ENCODE data around the gene PCNX2.

The PCNX2 gene

DNA sequence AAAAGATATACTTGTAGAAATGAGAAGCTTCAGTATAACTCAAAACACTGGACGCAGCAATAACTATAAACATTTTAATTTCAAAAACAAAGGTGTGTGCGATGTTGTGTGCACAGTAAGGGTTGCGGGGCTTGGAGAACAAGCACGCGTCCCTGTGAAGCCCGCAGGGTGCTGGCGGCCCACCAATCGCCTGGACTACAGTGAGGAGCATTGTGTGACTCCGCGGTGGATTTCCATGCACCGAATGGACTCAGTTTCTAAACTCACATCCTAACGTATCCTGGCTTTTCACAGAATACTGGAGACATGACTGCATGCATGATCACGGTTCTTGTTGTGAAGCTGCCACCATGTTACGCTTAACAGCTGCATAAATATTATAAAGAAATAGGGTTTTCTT, 312.1 kb downstream of the PCNX2 start:
- H3K9me3 Mint-ChIP-seq = no peaks in the 10 kb centered on the region
- H3K4me1 Mint-ChIP-seq (ENCODE audit: low read depth) = peaks cover 7% of the 10 kb centered on the region
- no peak overlapping the region for H3K27ac Mint-ChIP-seq
- no peaks in the 10 kb centered on the region for H3K27me3 Mint-ChIP-seq
- peaks cover 23% of the 10 kb centered on the region for H3K36me3 Mint-ChIP-seq (ENCODE audit: low read depth)
- no peak overlapping the region for H3K4me3 Mint-ChIP-seq

DNA sequence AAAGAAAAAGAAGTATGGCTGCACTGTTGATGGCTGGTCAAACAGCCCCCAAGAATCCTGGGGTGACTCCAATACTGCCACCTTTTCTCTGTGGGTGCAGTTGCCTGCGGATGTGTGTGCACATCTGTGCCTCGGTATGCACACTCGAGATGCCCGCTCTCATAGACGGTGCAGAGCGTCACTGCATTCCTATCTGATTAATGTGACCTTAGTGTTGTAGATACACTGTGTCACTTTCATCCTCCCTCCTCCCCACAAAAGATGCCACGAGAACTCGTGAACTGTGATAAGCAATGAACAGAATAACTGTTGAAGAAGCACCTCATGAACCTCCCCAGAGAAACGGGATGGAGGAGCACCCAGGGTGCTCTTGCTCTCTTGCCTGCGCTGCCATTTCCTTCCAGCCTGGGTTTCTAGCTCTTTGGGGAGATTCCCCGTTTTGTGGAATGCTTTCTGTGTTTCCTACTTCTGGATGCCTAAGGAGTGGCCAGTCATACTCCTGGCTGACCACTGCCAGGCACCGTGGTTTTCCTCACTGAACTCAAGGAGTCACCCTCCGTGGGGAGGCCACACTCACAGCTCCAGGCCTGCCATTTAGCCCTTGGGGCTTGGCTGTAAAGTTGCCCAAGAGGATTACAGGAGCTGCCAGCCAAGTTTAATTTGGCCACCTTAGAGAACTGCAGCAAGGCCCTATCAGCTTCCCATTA, 313.1 kb downstream of the PCNX2 start:
- peaks cover 16% of the 10 kb centered on the region for H3K4me1 Mint-ChIP-seq (ENCODE audit: low read depth)
- no peak overlapping the region for H3K4me3 Mint-ChIP-seq
- H3K36me3 Mint-ChIP-seq (ENCODE audit: low read depth) = peaks cover 33% of the 10 kb centered on the region
- no peak overlapping the region for H3K27ac Mint-ChIP-seq
- no peaks in the 10 kb centered on the region for H3K27me3 Mint-ChIP-seq
- no peaks in the 10 kb centered on the region for H3K9me3 Mint-ChIP-seq

DNA sequence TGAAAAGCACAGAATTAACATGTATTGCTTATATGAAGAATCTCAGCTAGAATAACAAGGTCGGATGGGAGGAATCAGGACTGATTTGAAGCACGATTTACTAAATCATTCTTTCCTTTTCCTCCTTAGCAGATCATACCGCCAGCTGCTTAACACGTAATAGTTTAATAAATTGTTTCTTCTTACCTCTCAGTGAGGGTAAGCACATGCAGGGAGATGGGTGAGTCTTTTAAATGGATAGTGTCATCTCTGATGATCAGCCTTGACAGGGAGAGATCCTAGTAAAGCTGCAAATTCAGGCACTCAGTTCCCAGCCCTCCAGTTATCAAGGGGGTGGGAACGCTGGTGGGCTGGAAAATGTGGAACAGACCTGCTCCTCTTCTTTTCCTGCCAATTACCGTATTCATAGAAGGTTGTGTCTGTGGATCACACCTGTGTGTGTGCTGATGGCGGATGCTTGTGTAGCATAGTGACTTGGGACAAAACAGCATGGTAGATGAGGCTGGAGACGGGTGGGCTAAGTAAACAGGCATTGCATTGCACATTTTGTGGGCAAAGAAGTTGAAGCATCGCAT, 314.5 kb downstream of the PCNX2 start:
- H3K27ac Mint-ChIP-seq = no peak overlapping the region
- no peak overlapping the region for H3K4me3 Mint-ChIP-seq
- H3K4me1 Mint-ChIP-seq (ENCODE audit: low read depth) = peaks cover 16% of the 10 kb centered on the region
- no peaks in the 10 kb centered on the region for H3K9me3 Mint-ChIP-seq
- peaks cover 44% of the 10 kb centered on the region for H3K36me3 Mint-ChIP-seq (ENCODE audit: low read depth)
- H3K27me3 Mint-ChIP-seq = no peaks in the 10 kb centered on the region

DNA sequence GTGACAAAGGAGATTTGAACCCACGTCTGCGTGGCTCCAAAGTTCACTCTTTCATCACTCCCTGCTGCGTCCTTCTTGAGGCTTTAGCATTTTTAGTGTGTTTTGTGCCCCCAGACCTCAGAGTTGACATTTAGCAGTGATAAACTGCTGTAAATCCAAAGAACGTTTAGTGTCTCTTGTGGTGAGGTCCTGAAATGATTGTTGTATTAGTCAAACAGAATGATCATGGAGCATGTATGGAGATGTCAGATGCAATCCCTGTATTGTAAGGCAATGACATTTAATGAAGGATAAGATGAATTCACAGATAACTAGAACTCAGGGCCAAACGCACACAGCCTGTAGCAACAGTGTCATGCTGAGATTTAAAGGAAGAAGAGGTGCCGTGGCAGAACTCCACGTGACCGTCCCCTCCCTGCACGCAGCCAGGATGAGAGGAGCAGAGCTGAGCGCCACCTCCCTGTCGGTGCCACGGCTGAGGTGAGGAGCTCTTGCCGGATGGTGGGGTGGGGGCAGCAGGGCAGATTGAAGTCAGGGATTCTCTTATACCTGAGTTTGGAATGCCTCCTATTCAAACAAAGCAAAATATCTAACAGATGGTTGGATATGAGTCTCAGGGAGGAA, 315.1 kb downstream of the PCNX2 start:
- Mint-ChIP-seq H3K36me3 (ENCODE audit: low read depth) (peaks cover 48% of the 10 kb centered on the region), H3K9me3 (no peaks in the 10 kb centered on the region), H3K27ac (no peak overlapping the region), H3K4me3 (no peak overlapping the region), H3K4me1 (ENCODE audit: low read depth) (peaks cover 16% of the 10 kb centered on the region), H3K27me3 (no peaks in the 10 kb centered on the region)

DNA sequence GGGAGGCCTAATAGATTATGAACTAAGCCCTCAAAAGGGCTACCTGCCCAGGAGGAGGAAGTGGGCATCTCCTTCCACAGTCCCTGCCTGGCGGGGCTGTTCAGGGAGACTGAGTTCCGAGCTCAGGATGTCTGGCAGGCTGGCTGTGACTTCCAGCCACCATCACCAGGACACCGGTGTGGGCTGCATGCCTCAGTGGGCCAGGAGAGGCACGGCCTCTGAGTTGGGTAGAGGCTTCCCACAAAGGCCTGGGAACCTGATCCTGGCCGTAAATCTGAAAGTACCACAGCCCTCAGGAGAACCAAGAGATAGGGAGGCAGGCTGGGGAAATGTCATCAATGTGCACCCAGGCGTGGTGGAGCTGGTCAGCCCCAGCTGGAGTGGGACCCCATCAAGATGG, 316.0 kb downstream of the PCNX2 start:
- peaks cover 16% of the 10 kb centered on the region for H3K4me1 Mint-ChIP-seq (ENCODE audit: low read depth)
- H3K27ac Mint-ChIP-seq = no peak overlapping the region
- no peaks in the 10 kb centered on the region for H3K9me3 Mint-ChIP-seq
- H3K36me3 Mint-ChIP-seq (ENCODE audit: low read depth) = peaks cover 55% of the 10 kb centered on the region
- no peak overlapping the region for H3K4me3 Mint-ChIP-seq
- H3K27me3 Mint-ChIP-seq = no peaks in the 10 kb centered on the region

DNA sequence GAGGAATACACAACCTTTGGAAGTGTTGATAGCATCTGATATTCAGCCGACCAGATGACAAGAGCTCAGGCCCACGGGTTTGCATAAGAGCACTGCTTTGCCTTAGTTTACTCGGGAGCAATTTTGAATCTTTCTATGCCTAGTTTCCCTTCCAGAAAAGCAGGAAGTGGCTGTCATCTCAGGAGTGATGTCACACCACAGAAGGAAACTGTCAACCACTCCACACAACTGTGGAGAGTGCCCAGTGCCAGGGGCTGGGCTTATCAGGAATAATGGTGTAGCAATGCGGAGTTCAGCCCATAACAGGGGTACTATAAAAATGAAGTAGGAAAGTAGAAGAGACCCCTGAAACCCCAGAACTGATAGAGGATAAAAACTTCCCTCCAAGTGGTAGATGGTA, 316.7 kb downstream of the PCNX2 start:
- no peaks in the 10 kb centered on the region for H3K27me3 Mint-ChIP-seq
- no peak overlapping the region for H3K27ac Mint-ChIP-seq
- H3K4me3 Mint-ChIP-seq = no peak overlapping the region
- peaks cover 6% of the 10 kb centered on the region for H3K9me3 Mint-ChIP-seq
- peaks cover 16% of the 10 kb centered on the region for H3K4me1 Mint-ChIP-seq (ENCODE audit: low read depth)
- H3K36me3 Mint-ChIP-seq (ENCODE audit: low read depth) = peaks cover 62% of the 10 kb centered on the region

DNA sequence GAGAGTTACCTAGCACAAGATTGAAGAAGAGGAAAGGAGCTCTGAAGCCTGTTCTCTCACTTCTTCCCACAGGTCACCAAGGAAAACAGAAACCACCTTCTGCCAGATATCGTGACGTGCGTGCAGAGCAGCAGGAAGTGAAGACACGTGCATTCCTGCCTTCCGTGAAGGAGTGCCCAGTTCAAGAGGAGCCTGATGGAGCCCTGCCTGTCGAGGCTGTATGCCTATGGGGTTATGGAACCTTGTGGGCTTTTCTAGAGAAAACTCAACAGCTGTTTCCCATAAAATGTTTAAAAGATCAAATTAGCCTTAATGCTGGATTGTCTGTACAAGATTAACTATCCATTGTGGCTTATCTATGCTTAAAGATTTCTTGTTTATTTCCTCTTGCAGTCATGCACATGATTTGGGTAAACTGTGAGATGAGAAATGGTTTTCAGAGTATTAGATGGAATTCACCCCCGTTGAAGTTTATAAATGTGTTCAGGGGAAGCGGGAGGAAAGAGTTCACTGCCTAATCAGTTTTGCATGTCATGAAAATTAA, 317.4 kb downstream of the PCNX2 start:
- peaks cover 69% of the 10 kb centered on the region for H3K36me3 Mint-ChIP-seq (ENCODE audit: low read depth)
- H3K27ac Mint-ChIP-seq = peak overlapping the region; percentile 72
- no peak overlapping the region for H3K4me3 Mint-ChIP-seq
- no peaks in the 10 kb centered on the region for H3K27me3 Mint-ChIP-seq
- H3K4me1 Mint-ChIP-seq (ENCODE audit: low read depth) = peaks cover 16% of the 10 kb centered on the region
- peaks cover 12% of the 10 kb centered on the region for H3K9me3 Mint-ChIP-seq

DNA sequence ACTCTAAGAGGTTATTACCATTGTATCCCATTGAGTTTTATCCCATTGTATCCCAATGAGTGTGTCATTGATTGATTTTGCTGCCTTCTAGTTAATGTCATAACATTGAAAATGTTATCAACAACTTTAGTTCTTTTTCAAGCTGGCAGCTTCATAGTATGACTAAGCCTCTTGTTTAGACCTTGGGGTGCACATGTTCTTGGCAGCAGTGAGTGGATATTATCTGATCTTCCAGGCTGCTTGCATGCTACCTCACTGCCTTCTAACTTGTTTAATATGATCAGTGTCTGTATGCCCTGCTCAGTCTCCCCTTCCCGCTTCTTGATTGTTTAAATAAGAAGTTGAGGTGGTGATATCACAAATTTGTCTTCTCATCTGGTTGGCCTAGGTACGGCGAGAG, 320.6 kb downstream of the PCNX2 start:
- Mint-ChIP-seq H3K27ac (no peak overlapping the region), H3K4me1 (ENCODE audit: low read depth) (peaks cover 16% of the 10 kb centered on the region), H3K36me3 (ENCODE audit: low read depth) (peaks cover 81% of the 10 kb centered on the region), H3K4me3 (no peak overlapping the region), H3K27me3 (no peaks in the 10 kb centered on the region), H3K9me3 (peaks cover 25% of the 10 kb centered on the region)

DNA sequence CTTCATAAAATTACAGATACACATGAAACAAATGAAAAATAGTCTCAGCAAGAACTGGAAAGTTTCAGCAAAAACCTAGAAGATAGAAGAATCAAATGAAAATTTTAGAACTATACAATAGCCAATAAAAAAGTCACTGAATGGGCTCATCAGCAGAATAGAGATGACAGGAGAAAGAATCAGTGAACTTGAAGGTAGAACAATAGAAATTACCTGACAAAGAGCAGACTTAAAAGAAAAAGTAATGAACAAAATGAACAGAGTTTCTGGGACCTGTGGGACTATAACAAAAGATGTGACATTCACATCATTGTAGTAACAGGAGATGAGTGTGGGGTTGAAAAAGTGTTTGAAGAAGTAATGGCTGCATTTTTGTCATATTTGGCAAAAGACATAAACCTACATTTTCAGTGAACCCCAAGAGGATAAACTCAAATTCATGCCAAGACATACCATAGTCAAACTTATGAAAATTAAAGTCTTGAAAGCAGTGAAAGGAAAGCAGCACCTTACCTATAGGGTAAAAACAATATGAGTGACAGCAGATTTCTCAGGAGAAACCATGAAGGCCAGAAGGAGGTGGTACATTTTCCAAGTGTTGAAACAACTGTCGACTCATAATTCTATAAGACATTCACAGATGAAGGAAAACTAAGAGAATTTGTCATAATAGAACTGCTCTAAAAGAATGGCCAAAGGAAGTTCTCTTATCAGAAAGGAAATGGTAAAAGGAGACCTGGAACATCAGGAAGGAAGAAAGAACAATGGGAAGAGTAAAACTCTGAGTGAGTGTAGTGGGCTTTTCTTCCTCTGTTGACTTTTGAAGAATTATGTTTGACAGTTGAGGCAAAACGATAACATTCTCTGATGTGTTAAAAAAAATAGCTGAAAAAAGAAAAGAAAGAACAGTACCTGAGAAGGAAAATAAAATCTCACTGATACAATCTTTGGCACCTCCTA, 321.6 kb downstream of the PCNX2 start:
- Mint-ChIP-seq H3K4me3 (no peak overlapping the region), H3K36me3 (ENCODE audit: low read depth) (peaks cover 88% of the 10 kb centered on the region), H3K9me3 (peaks cover 25% of the 10 kb centered on the region), H3K27ac (no peak overlapping the region), H3K27me3 (no peaks in the 10 kb centered on the region), H3K4me1 (ENCODE audit: low read depth) (peaks cover 20% of the 10 kb centered on the region)

DNA sequence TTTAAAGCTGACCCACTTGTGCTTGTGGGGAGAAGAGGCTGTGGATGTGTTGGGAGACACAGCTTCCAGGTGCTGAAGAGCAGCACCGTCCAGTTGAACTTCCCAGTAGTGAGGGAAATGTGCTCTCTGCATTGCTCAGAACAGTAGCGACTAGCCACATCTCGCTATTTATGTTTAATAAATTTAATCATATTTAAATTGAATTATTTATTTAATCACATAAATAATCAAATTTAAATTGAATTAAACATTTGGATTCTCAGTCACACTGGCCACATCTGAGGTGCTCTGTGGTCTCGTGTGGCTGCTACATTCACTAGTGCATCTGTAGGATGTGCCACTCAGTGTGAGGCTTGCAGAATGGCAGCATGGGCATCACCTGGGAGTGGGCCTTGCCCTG, 325.0 kb downstream of the PCNX2 start:
- Mint-ChIP-seq H3K27me3 (no peaks in the 10 kb centered on the region), H3K4me1 (ENCODE audit: low read depth) (peaks cover 14% of the 10 kb centered on the region), H3K4me3 (no peak overlapping the region), H3K9me3 (peaks cover 25% of the 10 kb centered on the region), H3K27ac (no peak overlapping the region), H3K36me3 (ENCODE audit: low read depth) (peaks cover 83% of the 10 kb centered on the region)

DNA sequence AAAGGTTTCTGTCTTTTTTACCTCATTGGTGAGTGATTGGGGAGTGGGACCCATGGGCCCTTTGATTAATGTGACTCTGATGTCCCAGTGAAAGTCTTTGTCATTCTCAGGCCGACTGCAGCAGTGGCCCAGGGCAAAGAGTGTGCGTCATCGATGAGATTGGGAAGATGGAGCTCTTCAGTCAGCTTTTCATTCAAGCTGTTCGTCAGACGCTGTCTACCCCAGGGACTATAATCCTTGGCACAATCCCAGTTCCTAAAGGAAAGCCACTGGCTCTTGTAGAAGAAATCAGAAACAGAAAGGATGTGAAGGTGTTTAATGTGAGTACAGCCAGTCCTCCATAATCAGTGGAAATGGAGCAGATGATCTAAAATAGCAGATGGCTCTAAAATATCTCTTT, 325.7 kb downstream of the PCNX2 start:
- Mint-ChIP-seq H3K36me3 (ENCODE audit: low read depth) (peaks cover 84% of the 10 kb centered on the region), H3K27ac (peak overlapping the region; percentile 68), H3K9me3 (peaks cover 25% of the 10 kb centered on the region), H3K4me3 (no peak overlapping the region), H3K27me3 (no peaks in the 10 kb centered on the region), H3K4me1 (ENCODE audit: low read depth) (peaks cover 21% of the 10 kb centered on the region)

DNA sequence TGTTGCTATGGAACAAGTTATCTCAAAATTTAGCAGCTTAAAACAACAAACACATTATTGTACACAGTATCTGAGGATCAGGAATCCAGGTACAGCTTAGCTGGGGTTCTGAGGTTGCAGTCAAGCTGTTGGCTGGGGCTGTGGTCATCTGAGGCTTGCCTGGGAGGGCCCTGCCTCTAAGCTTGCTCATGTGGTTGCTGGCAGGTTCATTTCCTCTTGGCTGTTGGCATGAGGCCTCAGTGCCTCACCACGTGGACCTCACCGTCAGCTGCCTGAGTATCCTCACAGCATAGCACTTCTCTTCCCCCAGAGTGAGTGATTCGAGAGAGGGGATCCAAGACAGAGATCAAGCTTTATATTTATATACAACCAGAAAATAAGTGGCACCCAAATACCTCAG, 326.6 kb downstream of the PCNX2 start:
- H3K4me3 Mint-ChIP-seq = no peak overlapping the region
- H3K9me3 Mint-ChIP-seq = peaks cover 21% of the 10 kb centered on the region
- H3K4me1 Mint-ChIP-seq (ENCODE audit: low read depth) = peaks cover 25% of the 10 kb centered on the region
- H3K36me3 Mint-ChIP-seq (ENCODE audit: low read depth) = peaks cover 76% of the 10 kb centered on the region
- no peaks in the 10 kb centered on the region for H3K27me3 Mint-ChIP-seq
- peak overlapping the region; percentile 68 for H3K27ac Mint-ChIP-seq

DNA sequence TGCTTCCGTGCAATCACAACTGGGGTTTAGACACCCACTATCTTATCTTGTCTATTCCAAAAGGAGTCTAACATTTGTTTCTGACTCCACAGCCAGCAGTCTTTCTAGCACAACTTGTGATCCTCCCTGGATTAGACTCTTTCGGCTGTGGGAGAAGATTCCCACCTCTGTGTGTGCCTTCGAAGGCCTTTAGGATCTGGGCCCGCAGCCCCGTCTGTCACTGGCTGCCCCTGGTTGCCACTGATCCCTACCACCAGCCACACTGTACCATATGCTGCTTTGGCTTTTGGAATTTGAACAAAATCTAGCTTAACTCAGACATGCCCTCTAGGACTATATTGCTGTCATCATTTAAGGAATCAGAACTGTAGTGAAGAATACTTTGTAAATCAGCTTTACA, 327.1 kb downstream of the PCNX2 start:
- H3K4me3 Mint-ChIP-seq = no peak overlapping the region
- H3K27me3 Mint-ChIP-seq = no peaks in the 10 kb centered on the region
- H3K27ac Mint-ChIP-seq = no peak overlapping the region
- H3K36me3 Mint-ChIP-seq (ENCODE audit: low read depth) = peaks cover 71% of the 10 kb centered on the region
- H3K4me1 Mint-ChIP-seq (ENCODE audit: low read depth) = peaks cover 30% of the 10 kb centered on the region
- peaks cover 15% of the 10 kb centered on the region for H3K9me3 Mint-ChIP-seq

DNA sequence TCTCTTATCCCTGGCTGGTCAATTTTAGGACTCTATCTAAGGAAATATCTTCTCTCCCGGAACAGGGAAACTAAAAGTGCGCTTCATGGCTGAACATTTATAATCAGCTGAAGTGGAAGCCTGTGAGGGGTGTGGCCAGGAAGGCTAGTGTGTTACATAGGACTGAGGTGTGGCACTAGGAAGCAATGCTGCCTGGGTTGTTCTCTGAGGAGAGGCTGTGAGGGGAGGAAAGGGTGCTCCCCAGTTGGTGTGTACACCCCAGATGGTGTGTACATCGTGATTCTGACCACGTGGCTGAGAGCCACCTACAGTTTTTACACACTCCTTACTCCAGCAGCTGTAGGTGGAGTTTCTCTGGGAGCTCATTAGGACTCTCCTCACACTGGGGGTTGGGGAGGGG, 328.9 kb downstream of the PCNX2 start:
- Mint-ChIP-seq H3K4me1 (ENCODE audit: low read depth) (peaks cover 47% of the 10 kb centered on the region), H3K27me3 (no peaks in the 10 kb centered on the region), H3K4me3 (no peak overlapping the region), H3K9me3 (peaks cover 4% of the 10 kb centered on the region), H3K36me3 (ENCODE audit: low read depth) (peaks cover 62% of the 10 kb centered on the region), H3K27ac (no peak overlapping the region)

DNA sequence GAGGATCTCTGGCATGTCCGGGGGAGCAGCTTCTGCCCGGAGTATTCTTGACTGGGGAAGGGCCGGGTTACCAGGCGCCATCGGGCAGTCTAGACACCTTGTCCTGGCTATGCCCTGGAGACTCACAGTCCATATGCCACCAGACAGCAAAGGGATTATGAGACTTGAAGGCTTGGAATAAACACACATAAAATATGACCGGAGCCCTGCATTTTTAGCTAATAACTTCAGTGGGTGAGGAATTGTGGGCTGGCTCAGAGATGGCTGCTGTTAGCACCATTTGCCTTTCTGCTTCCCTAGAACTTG, 329.7 kb downstream of the PCNX2 start:
- no peak overlapping the region for H3K4me3 Mint-ChIP-seq
- H3K27ac Mint-ChIP-seq = no peak overlapping the region
- no peaks in the 10 kb centered on the region for H3K9me3 Mint-ChIP-seq
- no peaks in the 10 kb centered on the region for H3K27me3 Mint-ChIP-seq
- peaks cover 60% of the 10 kb centered on the region for H3K36me3 Mint-ChIP-seq (ENCODE audit: low read depth)
- H3K4me1 Mint-ChIP-seq (ENCODE audit: low read depth) = peaks cover 52% of the 10 kb centered on the region

Measured in stimulated activated naive CD8-positive, alpha-beta T cell treated with anti-CD3 and anti-CD28 coated beads, Interleukin-15, Interleukin-2, amounts not matched to agents 100 ng/mL and 50 ng/mL, for 24 hours (primary cell).